ENCODE results near the gene AUH. TPM values are rescaled to one million over a fixed set of nuclear protein-coding genes. Genes with fewer than 3 reads are reported as not detected.

AUH gene
- total RNA-seq, 1 donor = 13.4 TPM

DNA sequence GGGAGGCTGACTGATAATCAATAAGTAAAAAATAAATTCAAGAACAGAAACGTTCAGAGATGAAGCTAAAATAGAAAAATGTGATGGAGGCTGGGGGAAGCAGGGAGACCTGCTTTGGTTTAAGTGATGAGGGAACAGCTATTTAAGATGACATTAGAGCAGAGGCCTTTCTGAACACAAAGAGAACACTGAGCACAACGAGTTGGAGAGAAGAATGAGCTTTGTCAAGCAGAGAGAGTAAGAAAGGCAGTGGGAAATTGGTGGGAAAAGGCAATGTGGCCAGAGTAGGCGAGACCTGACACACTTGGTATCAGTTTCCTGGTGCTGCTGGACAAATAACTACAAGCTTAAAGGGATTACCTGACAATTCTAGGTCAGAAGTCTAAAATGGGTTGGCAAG lies 20.0 kb downstream of the AUH start:
- no peak for DNase-seq (ENCODE audit: low read depth)
- no peak overlapping the region for H3K4me3 ChIP-seq (ENCODE audit: low read depth, low read length)
- TF ChIP-seq, protein P1, sequence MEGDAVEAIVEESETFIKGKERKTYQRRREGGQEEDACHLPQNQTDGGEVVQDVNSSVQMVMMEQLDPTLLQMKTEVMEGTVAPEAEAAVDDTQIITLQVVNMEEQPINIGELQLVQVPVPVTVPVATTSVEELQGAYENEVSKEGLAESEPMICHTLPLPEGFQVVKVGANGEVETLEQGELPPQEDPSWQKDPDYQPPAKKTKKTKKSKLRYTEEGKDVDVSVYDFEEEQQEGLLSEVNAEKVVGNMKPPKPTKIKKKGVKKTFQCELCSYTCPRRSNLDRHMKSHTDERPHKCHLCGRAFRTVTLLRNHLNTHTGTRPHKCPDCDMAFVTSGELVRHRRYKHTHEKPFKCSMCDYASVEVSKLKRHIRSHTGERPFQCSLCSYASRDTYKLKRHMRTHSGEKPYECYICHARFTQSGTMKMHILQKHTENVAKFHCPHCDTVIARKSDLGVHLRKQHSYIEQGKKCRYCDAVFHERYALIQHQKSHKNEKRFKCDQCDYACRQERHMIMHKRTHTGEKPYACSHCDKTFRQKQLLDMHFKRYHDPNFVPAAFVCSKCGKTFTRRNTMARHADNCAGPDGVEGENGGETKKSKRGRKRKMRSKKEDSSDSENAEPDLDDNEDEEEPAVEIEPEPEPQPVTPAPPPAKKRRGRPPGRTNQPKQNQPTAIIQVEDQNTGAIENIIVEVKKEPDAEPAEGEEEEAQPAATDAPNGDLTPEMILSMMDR (IDR thresholded peaks at IDR 0.05; ENCODE audit: insufficient read depth, low read depth, low read length) = no peak

DNA sequence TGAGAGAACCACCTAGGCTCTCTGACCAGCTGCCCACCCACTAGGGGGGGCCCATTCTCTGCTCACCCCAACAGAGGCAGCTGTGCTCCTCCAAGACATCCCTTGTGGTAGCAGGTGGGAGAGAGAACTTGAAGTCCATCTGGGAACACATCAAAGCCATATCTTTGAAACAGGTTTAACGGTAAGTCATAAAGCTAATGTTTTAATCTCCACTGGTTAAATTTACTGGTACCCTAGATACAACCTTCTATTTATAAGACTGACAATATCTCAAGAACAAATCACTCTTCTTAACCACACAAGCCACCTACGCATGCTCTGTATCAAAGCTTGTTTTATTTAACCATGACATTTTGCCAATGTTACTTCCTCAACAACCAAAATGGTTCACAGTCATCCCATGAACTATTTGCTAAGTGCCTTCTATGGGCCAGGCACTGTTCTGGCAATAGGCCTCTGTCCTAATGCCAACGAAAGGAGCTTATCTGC lies 20.4 kb downstream of the AUH start:
- no peak for DNase-seq (ENCODE audit: low read depth)
- H3K4me3 ChIP-seq (ENCODE audit: low read depth, low read length) = no peak overlapping the region
- TF ChIP-seq, protein P1 (IDR thresholded peaks at IDR 0.05; ENCODE audit: insufficient read depth, low read depth, low read length) = peak; percentile 4

DNA sequence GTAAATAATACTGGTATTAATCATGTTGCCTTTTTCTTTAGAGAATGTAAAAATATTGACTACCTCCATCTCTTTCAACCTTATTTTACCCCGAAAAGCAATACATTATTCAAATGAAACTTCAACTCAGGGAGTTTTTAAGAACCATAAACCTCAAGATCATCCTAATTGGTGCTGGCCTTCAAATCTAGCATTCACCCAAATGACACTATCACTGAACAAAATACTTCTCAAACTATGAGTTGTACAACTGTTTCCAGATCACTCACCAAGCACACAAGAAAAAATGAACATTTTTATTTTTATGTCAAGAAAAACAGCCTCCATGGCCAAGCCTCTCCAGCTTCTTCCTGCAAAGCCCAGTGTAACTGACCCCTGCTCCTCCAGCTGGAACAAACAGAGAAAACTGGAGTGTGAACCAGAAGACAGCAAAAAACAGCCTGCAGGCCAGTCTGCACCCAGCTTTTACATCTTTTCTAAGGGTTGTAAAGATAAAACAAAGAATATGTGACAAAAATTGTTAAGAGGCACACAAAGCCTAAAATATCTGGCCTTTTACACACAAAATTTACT lies 21.2 kb downstream of the AUH start:
- no peak for DNase-seq (ENCODE audit: low read depth)

DNA sequence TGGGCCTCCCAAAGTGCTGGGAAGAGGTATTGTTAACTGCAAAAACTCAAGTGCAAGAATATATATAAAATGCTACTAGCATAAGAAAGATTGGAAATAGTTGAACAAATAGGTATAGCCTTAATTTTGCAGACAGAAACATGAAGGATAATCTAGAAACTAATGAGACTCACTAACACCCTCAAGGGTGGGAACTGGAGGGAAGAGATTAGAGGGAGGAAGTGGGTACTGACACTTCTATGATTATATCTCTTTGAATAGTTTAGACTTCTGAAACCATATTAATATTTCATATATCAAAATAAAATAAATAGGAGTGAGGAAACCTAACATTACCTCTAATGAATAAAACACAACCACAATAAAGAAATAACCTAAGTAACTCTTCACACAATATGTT lies 23.0 kb downstream of the AUH start:
- H3K4me3 ChIP-seq (ENCODE audit: low read depth, low read length) = no peak overlapping the region
- no peak for DNase-seq (ENCODE audit: low read depth)
- TF ChIP-seq, protein P1 (IDR thresholded peaks at IDR 0.05; ENCODE audit: insufficient read depth, low read depth, low read length) = no peak

More for the DNA sequence above, 21.2 kb downstream of the AUH start:
- no peak overlapping the region for H3K4me3 ChIP-seq (ENCODE audit: low read depth, low read length)
- TF ChIP-seq, protein P1 (IDR thresholded peaks at IDR 0.05; ENCODE audit: insufficient read depth, low read depth, low read length) = no peak

DNA sequence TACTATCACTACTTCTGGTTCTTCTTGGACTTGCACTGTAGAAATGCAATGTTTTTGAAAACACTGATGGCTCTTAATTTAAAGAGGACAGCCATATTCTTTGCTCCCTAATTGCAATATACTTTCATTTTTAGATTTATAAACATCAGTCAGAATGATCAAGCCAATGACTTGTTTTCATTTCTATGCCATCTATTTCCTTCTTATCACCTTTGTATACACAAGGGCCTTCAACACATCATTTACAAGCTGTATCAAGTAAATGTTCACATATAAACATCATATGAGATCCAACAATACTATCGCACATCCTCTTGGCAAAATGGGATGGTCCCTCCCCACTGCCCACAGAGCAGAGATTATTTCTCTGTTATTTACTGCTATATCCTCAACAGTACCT lies 24.9 kb downstream of the AUH start:
- DNase-seq (ENCODE audit: low read depth) = no peak
- TF ChIP-seq, protein P1 (IDR thresholded peaks at IDR 0.05; ENCODE audit: insufficient read depth, low read depth, low read length) = no peak
- no peak overlapping the region for H3K4me3 ChIP-seq (ENCODE audit: low read depth, low read length)

DNA sequence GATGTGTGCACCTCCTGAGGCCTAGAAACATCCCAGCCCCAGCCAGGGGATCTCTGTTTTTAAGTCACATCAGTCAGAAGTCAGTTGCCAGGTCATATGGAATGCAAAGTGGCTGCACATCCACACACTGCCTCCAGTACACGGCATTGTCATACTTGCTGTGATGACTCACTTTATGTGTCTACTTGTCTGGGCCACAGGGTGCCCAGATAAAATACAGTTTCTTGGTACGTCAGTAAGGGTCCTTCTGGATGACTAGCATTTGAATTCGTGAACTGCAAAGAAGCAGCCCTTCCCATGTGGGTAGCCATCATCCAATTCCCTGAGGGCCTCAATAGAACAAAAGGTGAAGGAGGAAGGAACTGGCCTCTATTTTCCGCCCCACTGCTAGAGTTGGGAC lies 27.7 kb downstream of the AUH start:
- peak; percentile 17 for DNase-seq (ENCODE audit: low read depth)
- no peak overlapping the region for H3K4me3 ChIP-seq (ENCODE audit: low read depth, low read length)

More for the DNA sequence above, 27.7 kb downstream of the AUH start:
- TF ChIP-seq, protein P1 (IDR thresholded peaks at IDR 0.05; ENCODE audit: insufficient read depth, low read depth, low read length) = no peak
